M059J (cell line): ENCODE data around the gene TUBGCP6. TPM values are rescaled to one million over a fixed set of nuclear protein-coding genes. Genes with fewer than 3 reads are reported as not detected.

ENCODE experiments used
- DNase-seq: peaks from one replicate; pipeline ENCODE4 v3.0.0-alpha.2; 2012; ENCODE audit warnings: low read depth
- total RNA-seq: library from RNA; depleted of rRNA; stranded (reverse); fragments of >200 nt; shearing (Covaris generic); gene quantifications from 2 replicates; pipeline ENCODE4 v1.2.3, GENCODE V29; 2014

Gene TUBGCP6
- total RNA-seq, 1 experiment from 2014 or later = 12.5 TPM

- no peak for DNase-seq
These were observed 62.4 kb downstream of the TUBGCP6 start for GRCh38 chr22:50182176-50183081.

- DNase-seq = no peak
These were observed 63.9 kb downstream of the TUBGCP6 start for GRCh38 chr22:50180727-50181521.

- DNase-seq = no peak
These were observed 64.7 kb downstream of the TUBGCP6 start for GRCh38 chr22:50179937-50180726.

- DNase-seq = no peak
These were observed 65.7 kb downstream of the TUBGCP6 start for GRCh38 chr22:50178871-50179869.

- DNase-seq = no peak
These were observed 66.4 kb downstream of the TUBGCP6 start for GRCh38 chr22:50178471-50178864.

- DNase-seq = no peak
These were observed 67.0 kb downstream of the TUBGCP6 start for GRCh38 chr22:50177537-50178470.

- no peak for DNase-seq
These were observed 67.8 kb downstream of the TUBGCP6 start for GRCh38 chr22:50176850-50177536.

- no peak for DNase-seq
These were observed 68.6 kb downstream of the TUBGCP6 start for GRCh38 chr22:50175921-50176849.

GRCh38 chr22:50175191-50175461 lies 69.7 kb downstream of the TUBGCP6 start:
- DNase-seq = no peak

GRCh38 chr22:50174382-50175190 lies 70.2 kb downstream of the TUBGCP6 start:
- no peak for DNase-seq

- no peak for DNase-seq
These were observed 70.9 kb downstream of the TUBGCP6 start for GRCh38 chr22:50173983-50174355.

GRCh38 chr22:50173311-50173982 lies 71.4 kb downstream of the TUBGCP6 start:
- no peak for DNase-seq

- DNase-seq = no peak
These were observed 72.8 kb downstream of the TUBGCP6 start for GRCh38 chr22:50171965-50172421.

GRCh38 chr22:50171319-50171964 lies 73.4 kb downstream of the TUBGCP6 start:
- no peak for DNase-seq

GRCh38 chr22:50170453-50171318 lies 74.1 kb downstream of the TUBGCP6 start, which contains the start of gene PANX2:
Gene PANX2, plus strand, starts transcription at chr22:50170731. Its CDS starts 0 bp downstream, at chr22:50170731.
- DNase-seq = no peak
